ENCODE measurements around the gene MAML3. TPM values are rescaled to one million over a fixed set of nuclear protein-coding genes. Genes with fewer than 3 reads are reported as not detected.
A peak's percentile ranks its signal among the peaks of the same experiment; 100 is the strongest.

The MAML3 gene
- total RNA-seq, 1 experiment from 2014 or later, result 0.89 TPM

GRCh38 chr4:139740121-139740520 lies 413.9 kb downstream of the MAML3 start:
- H3K9me3 Mint-ChIP-seq (ENCODE audit: unreplicated experiment), result no peaks in the 10 kb centered on the region

DNA sequence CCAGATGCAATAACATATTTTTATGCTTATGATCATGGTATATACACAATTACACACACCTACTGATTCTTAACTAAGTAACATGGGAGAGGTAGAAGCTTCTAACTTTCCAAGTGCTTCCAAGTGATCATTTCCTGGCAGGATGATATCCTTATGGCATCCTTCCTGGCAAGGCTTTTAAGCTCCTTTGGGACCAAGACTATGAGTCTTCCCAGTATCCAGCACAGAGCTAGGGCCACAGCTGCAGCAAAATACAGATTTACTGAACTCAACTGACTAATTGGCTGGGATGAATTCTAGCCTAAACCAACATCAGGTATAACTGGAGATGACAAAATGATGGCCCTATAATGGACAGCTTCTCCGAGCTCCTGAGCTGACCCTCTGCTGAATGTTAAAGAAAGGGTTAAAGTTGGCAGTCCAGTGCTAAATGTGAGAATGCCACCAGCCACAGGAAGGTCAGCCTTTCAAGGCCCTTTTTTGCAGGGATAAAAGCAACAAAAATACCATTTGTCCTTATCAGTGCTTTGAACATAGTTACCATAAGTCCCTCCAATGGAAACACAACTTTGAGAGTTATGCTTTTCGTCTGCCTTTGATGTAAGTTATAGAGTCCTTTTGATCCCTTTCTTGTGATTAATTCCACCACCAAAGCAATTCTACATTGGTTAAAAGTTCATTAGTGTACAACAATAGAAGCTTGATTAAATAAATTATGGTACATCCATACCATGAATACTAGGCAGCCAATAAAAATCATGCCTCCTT lies 415.0 kb downstream of the MAML3 start:
- no peaks in the 10 kb centered on the region for H3K9me3 Mint-ChIP-seq (ENCODE audit: unreplicated experiment)
- H3K27ac Mint-ChIP-seq (ENCODE audit: low read depth, unreplicated experiment), result no peak overlapping the region
- TF ChIP-seq, protein P1, sequence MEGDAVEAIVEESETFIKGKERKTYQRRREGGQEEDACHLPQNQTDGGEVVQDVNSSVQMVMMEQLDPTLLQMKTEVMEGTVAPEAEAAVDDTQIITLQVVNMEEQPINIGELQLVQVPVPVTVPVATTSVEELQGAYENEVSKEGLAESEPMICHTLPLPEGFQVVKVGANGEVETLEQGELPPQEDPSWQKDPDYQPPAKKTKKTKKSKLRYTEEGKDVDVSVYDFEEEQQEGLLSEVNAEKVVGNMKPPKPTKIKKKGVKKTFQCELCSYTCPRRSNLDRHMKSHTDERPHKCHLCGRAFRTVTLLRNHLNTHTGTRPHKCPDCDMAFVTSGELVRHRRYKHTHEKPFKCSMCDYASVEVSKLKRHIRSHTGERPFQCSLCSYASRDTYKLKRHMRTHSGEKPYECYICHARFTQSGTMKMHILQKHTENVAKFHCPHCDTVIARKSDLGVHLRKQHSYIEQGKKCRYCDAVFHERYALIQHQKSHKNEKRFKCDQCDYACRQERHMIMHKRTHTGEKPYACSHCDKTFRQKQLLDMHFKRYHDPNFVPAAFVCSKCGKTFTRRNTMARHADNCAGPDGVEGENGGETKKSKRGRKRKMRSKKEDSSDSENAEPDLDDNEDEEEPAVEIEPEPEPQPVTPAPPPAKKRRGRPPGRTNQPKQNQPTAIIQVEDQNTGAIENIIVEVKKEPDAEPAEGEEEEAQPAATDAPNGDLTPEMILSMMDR (IDR thresholded peaks at IDR 0.05; ENCODE audit: unreplicated experiment), result no peak
- BruUV-seq (replicated peaks), result no TSS peak
- POLR2A ChIA-PET, result interaction anchor here (0.7 to 1.0 kb wide), 2 partner anchors 149 to 386 kb away, joined by 3 to 4 read pairs; no protein-coding TSS in a partner anchor
- no peaks in the 10 kb centered on the region for H3K27me3 Mint-ChIP-seq (ENCODE audit: insufficient read depth, unreplicated experiment)
- no peak overlapping the region for H3K4me3 Mint-ChIP-seq (ENCODE audit: unreplicated experiment)
- peaks cover 13% of the 10 kb centered on the region for H3K4me1 Mint-ChIP-seq (ENCODE audit: insufficient read depth, unreplicated experiment)
- CTCF ChIA-PET, result interaction anchor here (0.9 to 4.6 kb wide), 9 partner anchors 15 to 139 kb away, joined by 3 to 55 read pairs (median 5); no protein-coding TSS in a partner anchor
- no peaks in the 10 kb centered on the region for H3K36me3 Mint-ChIP-seq (ENCODE audit: insufficient read depth, unreplicated experiment)
- intact Hi-C loops (cut with micrococcal nuclease), result loop anchor here (5.0 to 10.0 kb wide), 2 partner anchors 246 to 588 kb away; no protein-coding TSS in a partner anchor
- no peak for DNase-seq (ENCODE audit: unreplicated experiment)

More at GRCh38 chr4:139740121-139740520, 413.9 kb downstream of the MAML3 start:
- BruUV-seq (replicated peaks), result no TSS peak
- DNase-seq (ENCODE audit: unreplicated experiment), result peak; percentile 16
- Mint-ChIP-seq H3K27ac (ENCODE audit: low read depth, unreplicated experiment) (no peak overlapping the region), H3K4me1 (ENCODE audit: insufficient read depth, unreplicated experiment) (peaks cover 7% of the 10 kb centered on the region), H3K4me3 (ENCODE audit: unreplicated experiment) (no peak overlapping the region), H3K27me3 (ENCODE audit: insufficient read depth, unreplicated experiment) (no peaks in the 10 kb centered on the region), H3K36me3 (ENCODE audit: insufficient read depth, unreplicated experiment) (no peaks in the 10 kb centered on the region)
- intact Hi-C loops (cut with micrococcal nuclease), result loop anchor here (1.0 to 5.0 kb wide), 2 partner anchors 83 to 312 kb away; no protein-coding TSS in a partner anchor
- CTCF ChIA-PET, result interaction anchor here (0.6 to 4.6 kb wide), 38 partner anchors 9 to 620 kb away, joined by 3 to 55 read pairs (median 4); no protein-coding TSS in a partner anchor
- POLR2A ChIA-PET, result interaction anchor here (0.6 to 2.5 kb wide), 5 partner anchors 74 to 309 kb away, joined by 3 to 13 read pairs (median 8); partner anchors contain the start of gene MGST2
- TF ChIP-seq, protein P1 (IDR thresholded peaks at IDR 0.05; ENCODE audit: unreplicated experiment), result no peak

DNA sequence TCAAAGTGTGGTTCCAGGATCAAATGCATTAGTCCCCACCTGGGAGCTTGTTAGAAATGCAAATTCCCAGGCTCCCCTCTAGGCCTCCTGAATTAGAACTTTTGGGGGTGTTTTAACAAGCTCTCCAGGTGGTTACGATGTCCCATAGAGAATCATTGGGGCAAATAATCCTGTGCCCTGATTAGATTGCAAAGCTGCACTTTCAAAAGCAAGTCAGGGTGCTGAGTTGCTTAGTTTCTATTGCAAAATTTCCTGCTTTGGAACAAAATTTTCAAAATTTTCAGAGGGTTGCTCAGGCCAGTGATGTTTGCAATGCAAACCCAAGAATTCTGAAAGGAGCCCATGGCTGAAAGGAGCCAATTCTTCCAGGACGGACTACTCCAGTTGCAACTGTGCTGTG lies 417.3 kb downstream of the MAML3 start:
- H3K27ac Mint-ChIP-seq (ENCODE audit: low read depth, unreplicated experiment), result no peak overlapping the region
- intact Hi-C loops (cut with micrococcal nuclease), result loop anchor here (5.0 to 10.0 kb wide), 2 partner anchors 248 to 591 kb away; no protein-coding TSS in a partner anchor
- BruUV-seq (replicated peaks), result no TSS peak
- DNase-seq (ENCODE audit: unreplicated experiment), result no peak
- ChIA-PET CTCF (interaction anchor here (0.5 to 1.0 kb wide), 7 partner anchors 8 to 1730 kb away, joined by 3 to 6 read pairs (median 4); no protein-coding TSS in a partner anchor), POLR2A (interaction anchor here (0.6 to 1.9 kb wide), 4 partner anchors 9 to 414 kb away, joined by 3 to 7 read pairs (median 4); partner anchors contain the start of gene MGST2)
- peaks cover 14% of the 10 kb centered on the region for H3K4me1 Mint-ChIP-seq (ENCODE audit: insufficient read depth, unreplicated experiment)
- TF ChIP-seq, protein P1 (IDR thresholded peaks at IDR 0.05; ENCODE audit: unreplicated experiment), result no peak
- H3K4me3 Mint-ChIP-seq (ENCODE audit: unreplicated experiment), result no peak overlapping the region
- H3K36me3 Mint-ChIP-seq (ENCODE audit: insufficient read depth, unreplicated experiment), result no peaks in the 10 kb centered on the region
- H3K27me3 Mint-ChIP-seq (ENCODE audit: insufficient read depth, unreplicated experiment), result no peaks in the 10 kb centered on the region
- H3K9me3 Mint-ChIP-seq (ENCODE audit: unreplicated experiment), result no peaks in the 10 kb centered on the region

DNA sequence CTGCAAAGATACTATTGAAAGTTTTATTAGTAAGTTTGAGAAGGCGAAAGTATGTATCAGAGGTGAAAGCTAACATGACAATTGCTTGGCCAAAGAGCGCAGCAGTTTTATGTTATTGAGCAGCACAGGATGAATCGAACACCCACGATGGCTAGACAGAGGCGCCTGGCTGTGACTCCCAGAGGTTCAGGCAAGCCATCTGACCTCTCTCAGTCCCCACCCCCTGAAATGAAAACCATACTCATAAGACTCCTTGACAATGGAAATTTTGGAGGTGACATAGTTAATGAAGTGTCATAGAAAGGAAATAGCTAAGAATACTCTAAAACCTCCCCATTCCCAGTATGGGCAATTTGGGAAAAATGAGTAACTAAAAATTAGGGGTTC lies 417.7 kb downstream of the MAML3 start:
- Mint-ChIP-seq H3K27me3 (ENCODE audit: insufficient read depth, unreplicated experiment) (no peaks in the 10 kb centered on the region), H3K9me3 (ENCODE audit: unreplicated experiment) (no peaks in the 10 kb centered on the region), H3K4me1 (ENCODE audit: insufficient read depth, unreplicated experiment) (peaks cover 14% of the 10 kb centered on the region), H3K4me3 (ENCODE audit: unreplicated experiment) (no peak overlapping the region), H3K27ac (ENCODE audit: low read depth, unreplicated experiment) (no peak overlapping the region), H3K36me3 (ENCODE audit: insufficient read depth, unreplicated experiment) (no peaks in the 10 kb centered on the region)
- TF ChIP-seq, protein P1 (IDR thresholded peaks at IDR 0.05; ENCODE audit: unreplicated experiment), result no peak
- DNase-seq (ENCODE audit: unreplicated experiment), result no peak
- no TSS peak for BruUV-seq (replicated peaks)
- ChIA-PET POLR2A (interaction anchor here (0.6 to 1.9 kb wide), 3 partner anchors 70 to 414 kb away, joined by 3 to 7 read pairs (median 4); partner anchors contain the start of gene MGST2), CTCF (interaction anchor here (0.6 to 1.0 kb wide), 6 partner anchors 9 to 1730 kb away, joined by 3 to 6 read pairs (median 4); no protein-coding TSS in a partner anchor)
- intact Hi-C loops (cut with micrococcal nuclease), result loop anchor here (5.0 to 10.0 kb wide), 2 partner anchors 249 to 591 kb away; no protein-coding TSS in a partner anchor
